GM21367 (cell line): ENCODE results near the gene DPCD.

ENCODE experiments used
- ATAC-seq: cut with Tn5 transposase; IDR thresholded peaks from one replicate; pipeline ENCODE4 v1.9.1; 2021; ENCODE audit not compliant: unreplicated experiment

Gene DPCD

GRCh38 chr10:101567165-101568006 is 20.7 kb upstream of the DPCD start:
- no peak for ATAC-seq

GRCh38 chr10:101568054-101568745 is 19.9 kb upstream of the DPCD start:
- no peak for ATAC-seq

DNA sequence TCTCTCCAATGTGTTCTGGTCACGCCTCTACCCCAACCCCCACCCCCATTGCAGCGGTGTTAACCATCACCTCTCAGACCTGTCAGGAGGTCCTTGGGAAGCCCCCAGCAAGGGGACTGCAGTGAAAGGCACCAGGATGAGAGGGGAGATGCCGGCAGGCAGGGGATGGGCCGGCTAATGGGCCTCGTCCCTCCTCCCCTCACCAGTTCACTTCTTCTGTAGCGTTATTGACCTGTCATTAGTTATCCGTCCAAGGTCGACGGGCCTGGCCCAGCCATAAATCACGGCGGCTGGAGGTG is 18.8 kb upstream of the DPCD start:
- no peak for ATAC-seq

DNA sequence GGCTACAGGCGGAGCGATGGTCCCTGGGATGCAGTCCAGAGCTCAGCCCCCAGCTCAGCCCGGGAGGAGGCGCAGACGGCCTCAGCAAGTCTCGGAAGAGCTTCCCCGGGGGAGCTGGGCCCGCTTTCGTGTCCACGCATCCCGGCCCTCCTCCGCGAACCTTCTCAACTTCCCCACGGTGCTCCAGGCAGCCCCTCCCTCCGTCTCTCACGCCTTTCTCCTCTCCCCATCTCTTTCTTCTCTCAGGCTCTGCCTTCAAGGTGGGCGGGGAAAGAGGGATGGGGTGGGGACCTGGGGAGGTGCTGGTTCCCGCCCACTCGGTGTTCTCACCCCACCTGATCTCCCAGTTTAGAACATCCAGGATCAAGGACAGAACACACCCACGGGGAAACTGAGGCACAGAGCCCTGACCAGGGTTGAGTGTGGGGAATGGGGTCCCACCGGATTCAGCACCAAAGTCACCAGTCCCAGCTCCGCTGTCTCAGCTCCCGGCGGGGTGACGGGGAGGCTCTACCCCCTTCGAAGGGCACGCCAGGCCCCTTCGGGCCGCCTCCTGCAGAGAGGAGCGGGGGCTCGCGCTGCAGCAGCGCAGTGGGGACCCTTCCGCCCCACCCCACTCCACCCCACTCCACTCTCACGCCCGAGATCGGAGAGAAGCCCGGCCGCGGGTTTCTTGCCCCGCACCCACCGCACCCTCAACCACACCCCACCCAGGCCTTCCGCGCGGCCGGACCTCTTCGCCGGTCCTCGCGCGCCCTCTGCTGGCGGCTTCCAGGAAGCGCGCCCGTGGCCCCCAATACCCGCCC is 18.3 kb upstream of the DPCD start:
- peak; percentile 48 for ATAC-seq

DNA sequence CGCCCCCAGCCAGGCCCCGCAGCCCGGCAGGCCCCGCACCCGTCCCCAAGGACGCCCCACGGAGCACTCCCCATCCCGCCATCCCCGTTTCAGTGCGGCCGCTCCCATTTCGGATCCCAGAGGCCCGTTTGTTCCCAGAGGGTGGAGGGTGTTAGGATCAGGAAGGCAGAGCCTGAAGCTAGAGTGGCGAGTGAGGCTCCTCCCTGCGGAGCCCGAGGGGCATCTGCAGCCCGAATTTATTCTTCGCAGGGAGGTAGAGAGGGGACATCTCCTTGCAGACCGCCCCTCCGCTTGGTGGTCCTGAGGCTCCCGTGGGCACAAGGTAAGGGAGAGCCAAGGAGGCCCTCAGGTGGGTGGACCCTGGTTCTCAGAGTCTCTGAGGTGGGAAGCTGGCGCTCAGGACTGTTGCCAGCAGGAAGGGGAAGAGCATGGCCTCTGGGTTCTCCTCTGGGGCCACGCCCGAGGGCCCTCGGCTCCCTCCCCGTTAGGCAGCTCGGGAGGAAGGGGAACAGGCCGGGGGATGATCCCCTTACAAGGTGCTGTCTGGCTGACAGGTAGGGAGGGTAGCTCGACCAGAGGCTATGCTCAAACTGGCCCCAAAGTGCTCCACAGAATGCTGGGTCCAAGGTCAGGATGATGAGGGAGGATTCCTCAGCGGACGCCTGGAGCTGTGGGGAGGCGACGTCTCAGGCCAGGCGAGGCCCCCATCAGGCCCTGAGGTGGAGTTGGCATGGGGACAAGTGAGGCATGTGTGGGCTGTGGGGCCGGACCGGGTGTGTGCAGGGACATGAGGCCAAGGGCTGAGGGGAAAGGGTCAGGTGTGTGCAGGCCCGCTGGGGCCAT is 17.5 kb upstream of the DPCD start:
- peak; percentile 16 for ATAC-seq

- no peak for ATAC-seq
Measured at GRCh38 chr10:101571271-101571925, 16.7 kb upstream of the DPCD start.

- ATAC-seq = no peak
Measured at GRCh38 chr10:101572126-101572525, 16.0 kb upstream of the DPCD start.

- ATAC-seq = no peak
Measured at GRCh38 chr10:101572785-101573184, 15.3 kb upstream of the DPCD start.

DNA sequence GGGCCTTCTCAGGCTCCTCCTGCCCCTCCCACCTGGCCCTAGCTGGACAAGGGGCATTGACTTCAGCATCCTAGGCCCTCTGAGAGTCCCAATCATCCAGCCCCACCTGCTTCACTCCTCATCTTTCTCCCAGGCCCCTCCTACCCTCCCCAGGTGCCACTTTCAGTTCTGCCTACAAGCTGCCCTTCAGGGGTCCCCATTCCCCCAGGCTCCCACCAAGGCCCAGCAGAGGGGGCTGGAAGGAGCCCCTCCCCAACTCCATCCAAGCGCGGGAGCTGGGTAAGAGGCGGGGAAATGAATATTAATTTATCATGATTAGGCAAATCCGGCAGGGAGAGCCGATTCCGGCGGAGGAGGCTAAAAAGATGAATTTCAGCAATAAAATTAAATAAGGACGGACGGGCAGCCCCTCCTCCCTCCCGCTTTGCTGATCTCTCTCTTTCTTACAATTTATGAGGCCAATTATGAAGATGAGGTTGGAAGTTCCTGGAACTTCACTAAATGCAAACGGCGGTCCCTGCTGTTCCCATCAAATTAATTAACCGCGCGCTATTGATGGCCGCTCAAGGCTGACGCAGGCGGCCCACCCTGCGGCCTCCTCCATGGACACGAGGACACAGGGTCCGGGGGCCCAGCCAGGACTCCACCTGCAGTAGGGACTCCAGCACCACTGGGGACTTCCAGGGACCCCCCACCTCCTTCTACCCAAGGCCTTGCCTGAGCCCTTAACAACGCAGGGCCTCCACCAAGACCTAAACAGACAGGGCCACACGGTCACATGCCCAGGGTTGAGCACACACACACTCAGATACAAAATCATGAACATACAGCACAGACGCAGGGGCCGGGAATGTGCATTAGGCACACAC is 14.0 kb upstream of the DPCD start:
- ATAC-seq = no peak

DNA sequence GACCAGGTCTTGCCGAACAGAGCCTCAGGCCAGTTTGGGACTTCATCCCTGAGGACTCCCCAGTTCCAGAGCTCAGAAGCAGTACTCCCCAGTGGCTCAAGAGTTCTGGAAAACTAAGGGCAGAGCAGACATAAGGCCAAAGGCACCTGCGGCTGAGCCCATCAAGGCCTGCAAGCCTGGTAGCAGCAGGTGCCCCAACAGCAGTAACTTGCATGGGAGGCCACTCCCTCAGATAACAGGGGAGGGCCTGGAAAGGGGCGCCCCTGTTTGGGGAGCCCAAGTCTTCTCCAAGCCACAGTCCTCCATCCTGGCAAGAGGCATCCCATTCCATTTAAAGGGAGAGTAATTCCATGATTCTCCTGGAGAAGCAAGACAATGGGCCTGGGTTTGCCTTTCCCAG is 13.0 kb upstream of the DPCD start:
- no peak for ATAC-seq

DNA sequence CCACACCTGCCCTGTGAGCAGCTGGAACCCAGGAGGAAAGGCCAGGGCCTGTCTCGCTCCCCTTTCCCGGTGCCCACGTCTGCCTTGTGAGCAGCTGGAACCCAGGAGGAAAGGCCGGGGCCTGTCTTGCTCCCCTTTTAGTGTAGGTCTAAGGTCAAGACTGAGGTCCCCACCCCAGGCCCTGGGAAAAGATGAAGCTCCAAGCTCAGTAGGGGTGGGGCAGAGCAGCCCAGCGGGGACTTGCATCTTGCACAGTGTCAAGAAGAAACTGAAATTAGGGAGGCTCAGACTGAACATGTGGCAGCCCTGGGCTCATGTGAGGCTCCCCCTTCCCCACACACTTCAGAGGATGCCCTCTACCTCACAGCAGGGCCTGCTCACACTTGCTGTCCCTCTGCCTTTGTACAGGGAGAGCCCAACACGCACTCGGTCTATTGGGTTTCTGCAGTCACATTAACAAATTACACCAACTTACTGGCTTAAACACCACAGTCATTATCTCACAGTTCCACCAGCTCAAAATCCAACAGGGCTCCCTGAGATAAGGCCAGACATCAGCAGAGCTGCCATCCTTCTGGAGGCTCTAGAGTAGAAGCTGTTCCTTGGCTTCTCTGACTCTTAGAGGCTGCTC is 12.4 kb upstream of the DPCD start:
- ATAC-seq = no peak

- ATAC-seq = no peak
Measured at GRCh38 chr10:101576211-101576863, 11.8 kb upstream of the DPCD start.

DNA sequence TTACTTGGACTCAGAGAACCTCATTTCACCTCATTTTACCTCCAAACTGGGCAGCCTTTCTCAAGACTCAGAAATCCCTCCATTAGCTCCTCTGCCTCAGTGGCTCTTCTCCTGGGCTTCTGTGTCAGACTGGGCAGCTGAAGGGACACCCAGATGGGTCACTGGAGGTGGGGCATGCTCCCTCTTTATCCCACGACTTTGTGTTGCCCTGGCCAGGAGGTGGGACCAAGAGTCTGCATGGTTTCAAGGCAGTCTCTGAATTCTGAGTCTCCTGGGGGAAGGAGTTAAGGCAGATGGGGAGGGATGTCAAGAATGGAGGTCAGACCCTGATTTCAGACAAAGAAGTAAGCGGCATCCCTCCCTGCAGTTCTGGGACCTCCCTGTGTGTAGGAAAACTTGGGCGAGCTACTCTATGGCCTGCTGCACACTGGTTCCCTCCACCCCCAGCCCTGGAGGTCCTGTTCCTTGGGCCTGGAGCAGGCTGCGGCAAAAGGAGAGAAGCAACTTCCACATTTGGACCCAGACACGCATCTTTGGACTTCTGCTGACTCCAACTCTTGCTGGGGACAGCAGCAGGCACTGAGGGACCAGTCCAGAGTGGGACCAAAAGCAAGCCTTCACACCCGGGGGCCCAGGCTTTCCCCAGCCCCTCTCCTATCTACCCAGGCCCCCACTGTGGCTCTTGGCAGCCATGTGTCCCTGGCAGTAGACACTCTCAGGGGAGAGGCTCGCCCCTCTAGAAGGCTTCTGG is 10.8 kb upstream of the DPCD start:
- no peak for ATAC-seq

- ATAC-seq = no peak
Measured at GRCh38 chr10:101578192-101578591, 9.9 kb upstream of the DPCD start.

GRCh38 chr10:101578803-101579515 is 9.2 kb upstream of the DPCD start:
- ATAC-seq = no peak

GRCh38 chr10:101579516-101579870 is 8.6 kb upstream of the DPCD start:
- no peak for ATAC-seq
